WERI-Rb-1 (cell line): ENCODE results near the gene HECTD4.

Experiments
- DNase-seq: peaks from one replicate; pipeline ENCODE4 v3.0.0-alpha.2; 2020
- H3K27ac ChIP-seq: fragments of 250-450 bp; sonication (Bioruptor Pico); 2 replicates; pipeline ENCODE4 v1.5.1; 2020; ENCODE audit warnings: mild to moderate bottlenecking, moderate library complexity
- H3K27me3 ChIP-seq: fragments of 250-450 bp; sonication (Bioruptor Pico); 2 replicates; pipeline ENCODE4 v1.5.1; 2021; ENCODE audit warnings: mild to moderate bottlenecking, low read depth, moderate library complexity; ENCODE audit not compliant: insufficient read depth, severe bottlenecking
- H3K36me3 ChIP-seq: fragments of 250-450 bp; sonication (Bioruptor Pico); 2 replicates; pipeline ENCODE4 v1.5.1; 2020; ENCODE audit warnings: mild to moderate bottlenecking, moderate library complexity
- H3K4me3 ChIP-seq: 2 replicates; pipeline ENCODE4 v1.5.1; 2011; ENCODE audit warnings: low read depth, mild to moderate bottlenecking, control low read depth, low read length
- H3K9me3 ChIP-seq: fragments of 250-450 bp; sonication (Bioruptor Pico); 2 replicates; pipeline ENCODE4 v1.5.1; 2021; ENCODE audit warnings: mild to moderate bottlenecking, moderate library complexity; ENCODE audit not compliant: severe bottlenecking
- CTCF ChIP-seq: IDR thresholded peaks from 2 replicates; pipeline ENCODE4 v1.5.1; 2011; ENCODE audit warnings: low read depth, mild to moderate bottlenecking, control low read depth, inconsistent platforms, low read length

Gene HECTD4

DNA sequence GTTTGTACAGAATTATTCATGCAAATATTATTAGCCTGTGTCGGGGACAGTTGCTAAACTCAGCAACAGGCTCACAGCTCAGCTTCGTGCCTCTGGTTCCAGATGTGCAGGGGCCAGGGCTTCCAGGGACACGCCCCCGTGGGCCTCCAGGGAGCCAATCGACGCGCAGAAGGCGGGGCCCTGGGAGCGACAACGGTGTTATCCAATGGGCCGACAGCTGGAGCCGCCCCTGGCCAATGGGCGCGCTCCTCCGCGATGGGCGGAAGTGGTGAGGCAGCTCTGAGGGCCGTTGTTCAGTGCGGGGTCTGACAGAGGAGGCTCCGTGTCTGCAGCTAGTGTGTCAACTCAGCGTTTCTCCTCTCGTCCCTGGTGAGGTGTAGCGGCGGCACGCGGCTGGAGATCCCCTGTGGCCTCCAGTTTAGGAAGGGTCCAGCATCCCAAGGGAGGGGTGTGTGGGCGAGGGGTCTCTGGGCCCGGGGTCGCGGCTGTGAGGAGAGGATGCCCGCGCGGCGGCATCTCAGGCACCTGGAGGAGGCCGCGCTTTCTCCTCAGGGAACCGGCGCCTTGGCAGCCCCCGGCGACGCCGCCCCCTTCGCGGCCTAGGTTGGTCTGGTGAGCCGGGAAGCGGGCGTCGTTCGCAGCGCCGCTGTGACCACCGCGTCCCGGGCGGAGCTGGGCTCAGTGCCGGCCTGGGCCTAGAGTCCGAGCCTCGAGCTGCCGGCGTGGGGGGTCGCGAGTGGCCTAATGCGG is 256.8 kb downstream of the HECTD4 start, which contains the start of gene TRAFD1:
Gene TRAFD1, plus strand, starts transcription at position 311 of the 750 bp plus-strand sequence. CDS start 4,963 bp downstream, outside the sequence.
- Histone ChIP-seq H3K27me3 (no peaks in the 10 kb centered on the region), H3K4me3 (peak within 1 kb of the TSS; percentile 86), H3K9me3 (no peaks in the 10 kb centered on the region), H3K27ac (peak within 1 kb of the TSS; percentile 35), H3K36me3 (no peaks in the 10 kb centered on the region)
- no peak for TF ChIP-seq CTCF
- DNase-seq: peak; percentile 95

- H3K4me3 ChIP-seq: no peak overlapping the region
Measured at GRCh38 chr12:112124918-112125249, 257.3 kb downstream of the HECTD4 start.

GRCh38 chr12:112122823-112123690 is 259.2 kb downstream of the HECTD4 start:
- no peak overlapping the region for H3K27ac ChIP-seq
- no peak overlapping the region for H3K4me3 ChIP-seq
- TF ChIP-seq CTCF: no peak

More at GRCh38 chr12:112124918-112125249, 257.3 kb downstream of the HECTD4 start:
- Histone ChIP-seq H3K36me3 (no peaks in the 10 kb centered on the region), H3K27me3 (no peaks in the 10 kb centered on the region), H3K9me3 (no peaks in the 10 kb centered on the region), H3K27ac (no peak overlapping the region)
- no peak for DNase-seq
- TF ChIP-seq CTCF: no peak

GRCh38 chr12:112121780-112122565 is 260.3 kb downstream of the HECTD4 start:
- H3K9me3 ChIP-seq: no peaks in the 10 kb centered on the region
- H3K4me3 ChIP-seq: no peak overlapping the region
- no peak overlapping the region for H3K27ac ChIP-seq

More at GRCh38 chr12:112122823-112123690, 259.2 kb downstream of the HECTD4 start:
- Histone ChIP-seq H3K9me3 (no peaks in the 10 kb centered on the region), H3K27me3 (no peaks in the 10 kb centered on the region), H3K36me3 (no peaks in the 10 kb centered on the region)
- DNase-seq: no peak

More at GRCh38 chr12:112121780-112122565, 260.3 kb downstream of the HECTD4 start:
- TF ChIP-seq CTCF: no peak
- DNase-seq: no peak
- Histone ChIP-seq H3K36me3 (no peaks in the 10 kb centered on the region), H3K27me3 (no peaks in the 10 kb centered on the region)
